Body of pancreas (tissue), 4 donors: ENCODE data around the gene SLC25A21. TPM values are rescaled to one million over a fixed set of nuclear protein-coding genes. Genes with fewer than 3 reads are reported as not detected.

Experiments used
- ATAC-seq: fragments of 150-250 bp; one replicate; pipeline ENCODE4 v1.9.1; 2016
- DNase-seq, 4 donors: peaks; one replicate each; pipeline ENCODE4 v3.0.0-alpha.2; 2019
- H3K27ac ChIP-seq, 4 donors: fragments of 200-600 bp; sonication (generic); 1 replicate in 3 of 4; 2 replicates in 1 of 4; pipeline versions ENCODE4 v1.5.1 to v1.6.1; 2016 to 2019; ENCODE audit warnings: mild to moderate bottlenecking in 1 of 4, mixed read lengths in 1 of 4, moderate library complexity in 1 of 4
- H3K27me3 ChIP-seq, 2 donors: fragments of 200-600 bp; sonication (generic); one replicate each; pipeline ENCODE4 v1.6.0; 2016; ENCODE audit warnings: mild to moderate bottlenecking in 1 of 2
- H3K36me3 ChIP-seq, 2 donors: fragments of 200-600 bp; sonication (generic); replicated peaks in 1 of 2; 2 replicates each; pipeline ENCODE4 v1.5.1; 2016; ENCODE audit warnings: low read depth in 2 of 2; ENCODE audit not compliant: insufficient read depth in 1 of 2
- H3K4me1 ChIP-seq: fragments of 200-600 bp; sonication (generic); one replicate; pipeline ENCODE4 v1.6.0; 2016
- H3K4me3 ChIP-seq, 2 donors: fragments of 200-600 bp; sonication (generic); 1 replicate in 1 of 2; 2 replicates in 1 of 2; pipeline ENCODE4 v1.5.1; 2016 to 2019
- H3K9me3 ChIP-seq, 3 donors: fragments of 200-600 bp; sonication (generic); 1 replicate in 2 of 3; 2 replicates in 1 of 3; pipeline ENCODE4 v1.5.1; 2016
- POLR2A ChIP-seq, 3 donors: fragments of 450-650 bp; IDR thresholded peaks; one replicate each; pipeline ENCODE4 v1.6.1; 2016; ENCODE audit warnings: antibody characterized with exemption in 3 of 3, mild to moderate bottlenecking in 2 of 3
- WGBS, 2 donors: methylation state at CpG; one replicate each; pipeline ENCODE4 v1.1.5; 2017; 5-methylcytosine and 5-hydroxymethylcytosine counted together
- intact Hi-C: fragments of 100-400 bp; cut with DNase I; formaldehyde crosslinking; loops from one replicate; pipeline ENCODE4 v1.15.1; 2023
- total RNA-seq, 2 donors: library from RNA; depleted of rRNA; stranded (reverse); fragments of >200 nt; gene quantifications; one replicate each; pipeline ENCODE4 v1.1.0, GENCODE V29; 2016
- TF ChIP-seq, protein P1 (sequence below), 7 experiments: fragments of 450-650 bp in 4 of 7; fragments of 200-600 bp in 3 of 7; sonication (generic) in 3 of 7; IDR thresholded peaks; one replicate each; pipeline ENCODE4 v1.5.1; 2016 to 2019; ENCODE audit warnings: antibody characterized with exemption in 7 of 7

Gene SLC25A21
- total RNA-seq, 2 donors from 2014 or later: not detected

DNA sequence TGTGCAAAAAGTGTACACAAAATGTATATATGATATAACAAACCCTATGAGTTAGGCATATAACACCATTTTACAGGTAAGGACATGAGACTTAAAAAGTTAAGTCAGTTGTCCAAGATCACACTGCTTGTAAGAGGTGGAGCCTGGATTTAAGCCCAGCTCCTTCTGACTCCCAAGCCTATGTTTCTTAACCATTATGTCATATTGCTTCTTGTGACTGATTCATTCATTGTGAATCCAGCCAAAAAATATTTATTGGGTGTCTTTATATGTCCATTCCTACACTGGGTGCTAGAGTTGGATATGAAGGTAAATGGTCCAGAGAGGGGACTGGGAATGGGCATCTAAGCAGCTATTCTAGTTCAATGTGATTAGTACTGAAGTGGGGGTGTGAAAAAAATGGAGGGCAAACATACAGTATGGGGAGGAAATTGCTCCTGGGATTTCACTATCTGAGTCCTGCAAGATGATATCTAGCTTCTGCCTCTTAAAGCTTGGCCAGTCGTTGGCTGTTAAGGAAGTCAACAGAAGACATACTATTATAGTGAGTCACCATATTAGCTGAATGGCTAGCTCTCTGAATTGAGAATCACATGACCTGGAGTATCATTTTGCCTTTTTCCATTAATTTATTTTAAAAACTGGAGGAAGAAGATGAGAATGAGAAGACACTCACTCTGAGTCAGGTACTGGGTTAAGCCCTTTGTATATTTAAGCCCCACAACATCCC lies 481.9 kb downstream of the SLC25A21 start:
- H3K4me3 ChIP-seq: no peak overlapping the region
- DNase-seq (no peak), ATAC-seq (no peak)
- no peaks in the 10 kb centered on the region for H3K4me1 ChIP-seq
- no peaks in the 10 kb centered on the region for H3K36me3 ChIP-seq
- 22 to 48% methylated on average over 1 of the region's 1 CpG for WGBS, 2 donors
- intact Hi-C loops: no loop called here
- no peaks in the 10 kb centered on the region for H3K9me3 ChIP-seq
- TF ChIP-seq POLR2A (IDR thresholded peaks at IDR 0.05): no peak
- TF ChIP-seq, protein P1, sequence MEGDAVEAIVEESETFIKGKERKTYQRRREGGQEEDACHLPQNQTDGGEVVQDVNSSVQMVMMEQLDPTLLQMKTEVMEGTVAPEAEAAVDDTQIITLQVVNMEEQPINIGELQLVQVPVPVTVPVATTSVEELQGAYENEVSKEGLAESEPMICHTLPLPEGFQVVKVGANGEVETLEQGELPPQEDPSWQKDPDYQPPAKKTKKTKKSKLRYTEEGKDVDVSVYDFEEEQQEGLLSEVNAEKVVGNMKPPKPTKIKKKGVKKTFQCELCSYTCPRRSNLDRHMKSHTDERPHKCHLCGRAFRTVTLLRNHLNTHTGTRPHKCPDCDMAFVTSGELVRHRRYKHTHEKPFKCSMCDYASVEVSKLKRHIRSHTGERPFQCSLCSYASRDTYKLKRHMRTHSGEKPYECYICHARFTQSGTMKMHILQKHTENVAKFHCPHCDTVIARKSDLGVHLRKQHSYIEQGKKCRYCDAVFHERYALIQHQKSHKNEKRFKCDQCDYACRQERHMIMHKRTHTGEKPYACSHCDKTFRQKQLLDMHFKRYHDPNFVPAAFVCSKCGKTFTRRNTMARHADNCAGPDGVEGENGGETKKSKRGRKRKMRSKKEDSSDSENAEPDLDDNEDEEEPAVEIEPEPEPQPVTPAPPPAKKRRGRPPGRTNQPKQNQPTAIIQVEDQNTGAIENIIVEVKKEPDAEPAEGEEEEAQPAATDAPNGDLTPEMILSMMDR (IDR thresholded peaks at IDR 0.05): no peak
- H3K27me3 ChIP-seq: no peaks in the 10 kb centered on the region
- no peak overlapping the region for H3K27ac ChIP-seq

DNA sequence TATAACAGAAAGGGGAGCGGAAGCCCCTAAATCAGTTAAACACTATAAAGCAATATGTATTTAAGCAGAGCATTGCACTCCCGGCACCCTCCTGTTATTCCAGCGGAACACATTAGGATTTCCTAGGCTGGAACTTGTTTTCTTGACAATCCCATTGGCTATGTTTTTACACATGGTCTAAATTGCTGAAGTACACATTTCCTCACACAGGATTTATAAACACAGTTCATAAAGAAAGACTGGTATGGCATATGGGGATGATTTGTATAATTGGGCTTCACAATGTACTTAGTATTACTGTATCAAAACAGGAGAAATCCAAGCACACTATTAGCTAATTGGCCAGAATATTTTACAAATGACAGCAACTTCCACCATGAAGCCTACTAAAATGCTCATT lies 487.5 kb downstream of the SLC25A21 start:
- H3K27me3 ChIP-seq: no peaks in the 10 kb centered on the region
- intact Hi-C loops: no loop called here

DNA sequence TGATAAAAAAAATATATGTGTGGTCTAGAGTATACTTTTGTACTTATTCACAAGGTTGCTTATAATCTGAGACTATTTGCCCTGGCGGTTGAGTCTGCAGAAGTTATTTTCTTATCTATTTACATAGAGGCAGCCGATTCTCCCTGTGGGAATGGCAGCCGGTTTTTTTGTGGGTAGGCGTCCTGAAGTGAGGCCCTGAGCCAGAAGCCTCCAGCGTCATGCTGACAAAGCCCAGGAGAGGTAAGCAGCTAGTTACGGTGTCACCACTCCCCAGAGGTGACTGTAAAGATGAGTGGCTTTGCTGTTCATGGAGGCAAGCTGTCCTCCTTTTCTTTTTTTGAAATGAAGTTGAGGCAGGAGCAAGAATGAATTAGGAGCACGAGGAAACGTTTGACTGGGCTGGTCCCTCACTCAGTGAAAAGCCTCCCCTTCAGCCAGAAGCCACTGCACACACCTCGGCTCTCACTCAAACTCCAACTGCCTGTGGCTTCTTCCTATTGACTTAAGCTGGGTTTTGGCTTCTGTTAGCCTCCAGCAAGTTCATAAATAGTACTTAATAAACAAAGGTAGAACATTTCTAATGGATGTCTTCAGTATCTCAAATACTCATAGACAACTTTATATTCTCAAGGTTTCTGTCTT lies 489.2 kb downstream of the SLC25A21 start:
- 36 to 54% methylated on average over 9 of the region's 9 CpGs for WGBS, 2 donors
- no peak overlapping the region for H3K27ac ChIP-seq
- H3K4me3 ChIP-seq: no peak overlapping the region
- ATAC-seq (no peak), DNase-seq (no peak)
- no peaks in the 10 kb centered on the region for H3K4me1 ChIP-seq
- H3K9me3 ChIP-seq: no peaks in the 10 kb centered on the region
- intact Hi-C loops: no loop called here
- H3K36me3 ChIP-seq: no peaks in the 10 kb centered on the region
- TF ChIP-seq POLR2A (IDR thresholded peaks at IDR 0.05): no peak
- TF ChIP-seq, protein P1 (IDR thresholded peaks at IDR 0.05): no peak
- H3K27me3 ChIP-seq: no peaks in the 10 kb centered on the region

More for the DNA sequence above, 487.5 kb downstream of the SLC25A21 start:
- 93 to 97% methylated on average over 3 of the region's 3 CpGs for WGBS, 2 donors
- Histone ChIP-seq H3K9me3 (no peaks in the 10 kb centered on the region), H3K4me3 (no peak overlapping the region), H3K27ac (no peak overlapping the region), H3K4me1 (no peaks in the 10 kb centered on the region), H3K36me3 (no peaks in the 10 kb centered on the region)
- ATAC-seq: no peak
- no peak for DNase-seq
- no peak for TF ChIP-seq POLR2A (IDR thresholded peaks at IDR 0.05)
- TF ChIP-seq, protein P1 (IDR thresholded peaks at IDR 0.05): no peak

DNA sequence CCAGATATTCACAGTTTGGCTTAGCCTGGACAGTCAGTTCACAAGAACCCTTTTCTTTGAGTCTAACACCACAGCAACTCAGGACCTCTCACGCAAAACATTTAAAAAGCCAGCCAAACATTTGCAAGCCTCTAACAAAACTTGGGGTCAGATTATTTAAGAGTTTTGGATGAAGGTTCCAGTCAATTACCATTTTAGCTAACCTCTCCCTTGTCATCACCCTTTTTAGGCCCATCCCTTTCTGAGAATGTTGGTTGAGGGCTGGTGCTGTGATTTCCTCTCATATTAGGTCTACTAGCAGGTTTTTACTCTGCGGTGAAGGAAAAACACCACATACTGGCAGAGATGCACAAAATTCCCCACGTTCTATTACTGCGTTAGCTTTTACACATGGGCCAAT lies 490.1 kb downstream of the SLC25A21 start:
- H3K9me3 ChIP-seq: no peaks in the 10 kb centered on the region
- no peak for ATAC-seq
- no peak overlapping the region for H3K4me3 ChIP-seq
- intact Hi-C loops: no loop called here
- H3K4me1 ChIP-seq: no peaks in the 10 kb centered on the region
- no peak overlapping the region for H3K27ac ChIP-seq
- WGBS, 2 donors: 94 to 95% methylated on average over 4 of the region's 4 CpGs
- no peaks in the 10 kb centered on the region for H3K27me3 ChIP-seq
- no peak for DNase-seq
- TF ChIP-seq POLR2A (IDR thresholded peaks at IDR 0.05): no peak
- TF ChIP-seq, protein P1 (IDR thresholded peaks at IDR 0.05): no peak
- no peaks in the 10 kb centered on the region for H3K36me3 ChIP-seq
